Panc1 (cell line): Measurements from ENCODE around the gene ATOH8.

ENCODE experiments used
- POLR2AphosphoS5 ChIP-seq: IDR thresholded peaks from 2 replicates; pipeline ENCODE4 v1.6.1; 2012; ENCODE audit warnings: mild to moderate bottlenecking, low read depth, low read length, moderate library complexity
- SIN3A ChIP-seq: IDR thresholded peaks from 2 replicates; pipeline ENCODE4 v1.6.1; 2012; ENCODE audit warnings: low read depth, mild to moderate bottlenecking, low read length, moderate library complexity, borderline replicate concordance; ENCODE audit not compliant: insufficient read depth
- TCF7L2 ChIP-seq: IDR thresholded peaks from 2 replicates; pipeline ENCODE4 v1.6.1; 2011; ENCODE audit warnings: mild to moderate bottlenecking, low read depth, low read length, inconsistent platforms
- TF ChIP-seq, protein P1 (sequence below): fragments of 450-650 bp; IDR thresholded peaks from 2 replicates; pipeline ENCODE4 v1.5.1; 2017; ENCODE audit warnings: mild to moderate bottlenecking
- TF ChIP-seq, protein P2 (sequence below), 2 experiments: IDR thresholded peaks; 2 replicates each; pipeline ENCODE4 v1.6.1; 2011 to 2012; ENCODE audit warnings: low read depth in 2 of 2, control low read depth in 1 of 2, low read length in 1 of 2, mild to moderate bottlenecking in 1 of 2, moderate library complexity in 1 of 2; ENCODE audit not compliant: insufficient read depth in 1 of 2

DNA sequence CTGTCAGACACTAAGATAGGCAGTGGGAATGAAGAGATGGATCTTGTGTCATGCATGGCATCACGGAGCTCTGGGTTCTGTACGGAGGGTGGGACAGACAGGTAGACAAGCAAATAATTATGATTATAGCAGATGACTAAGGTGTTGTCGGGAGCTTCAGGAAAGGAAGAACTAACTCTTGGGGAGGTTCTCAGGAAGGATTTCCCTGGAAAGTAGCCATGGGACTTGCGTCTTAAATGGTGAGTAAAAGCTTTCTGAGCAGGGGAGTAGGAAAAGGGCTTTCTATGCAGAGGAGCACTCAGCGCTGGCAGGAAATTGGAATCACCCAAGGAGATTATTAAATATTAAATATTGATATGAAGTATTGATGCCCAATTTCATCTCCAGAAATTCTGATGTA, 35.5 kb downstream of the ATOH8 start:
- TF ChIP-seq, protein P1, sequence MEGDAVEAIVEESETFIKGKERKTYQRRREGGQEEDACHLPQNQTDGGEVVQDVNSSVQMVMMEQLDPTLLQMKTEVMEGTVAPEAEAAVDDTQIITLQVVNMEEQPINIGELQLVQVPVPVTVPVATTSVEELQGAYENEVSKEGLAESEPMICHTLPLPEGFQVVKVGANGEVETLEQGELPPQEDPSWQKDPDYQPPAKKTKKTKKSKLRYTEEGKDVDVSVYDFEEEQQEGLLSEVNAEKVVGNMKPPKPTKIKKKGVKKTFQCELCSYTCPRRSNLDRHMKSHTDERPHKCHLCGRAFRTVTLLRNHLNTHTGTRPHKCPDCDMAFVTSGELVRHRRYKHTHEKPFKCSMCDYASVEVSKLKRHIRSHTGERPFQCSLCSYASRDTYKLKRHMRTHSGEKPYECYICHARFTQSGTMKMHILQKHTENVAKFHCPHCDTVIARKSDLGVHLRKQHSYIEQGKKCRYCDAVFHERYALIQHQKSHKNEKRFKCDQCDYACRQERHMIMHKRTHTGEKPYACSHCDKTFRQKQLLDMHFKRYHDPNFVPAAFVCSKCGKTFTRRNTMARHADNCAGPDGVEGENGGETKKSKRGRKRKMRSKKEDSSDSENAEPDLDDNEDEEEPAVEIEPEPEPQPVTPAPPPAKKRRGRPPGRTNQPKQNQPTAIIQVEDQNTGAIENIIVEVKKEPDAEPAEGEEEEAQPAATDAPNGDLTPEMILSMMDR: no peak
- TF ChIP-seq TCF7L2 (no peak), POLR2AphosphoS5 (no peak), SIN3A (no peak)
- TF ChIP-seq, protein P2, sequence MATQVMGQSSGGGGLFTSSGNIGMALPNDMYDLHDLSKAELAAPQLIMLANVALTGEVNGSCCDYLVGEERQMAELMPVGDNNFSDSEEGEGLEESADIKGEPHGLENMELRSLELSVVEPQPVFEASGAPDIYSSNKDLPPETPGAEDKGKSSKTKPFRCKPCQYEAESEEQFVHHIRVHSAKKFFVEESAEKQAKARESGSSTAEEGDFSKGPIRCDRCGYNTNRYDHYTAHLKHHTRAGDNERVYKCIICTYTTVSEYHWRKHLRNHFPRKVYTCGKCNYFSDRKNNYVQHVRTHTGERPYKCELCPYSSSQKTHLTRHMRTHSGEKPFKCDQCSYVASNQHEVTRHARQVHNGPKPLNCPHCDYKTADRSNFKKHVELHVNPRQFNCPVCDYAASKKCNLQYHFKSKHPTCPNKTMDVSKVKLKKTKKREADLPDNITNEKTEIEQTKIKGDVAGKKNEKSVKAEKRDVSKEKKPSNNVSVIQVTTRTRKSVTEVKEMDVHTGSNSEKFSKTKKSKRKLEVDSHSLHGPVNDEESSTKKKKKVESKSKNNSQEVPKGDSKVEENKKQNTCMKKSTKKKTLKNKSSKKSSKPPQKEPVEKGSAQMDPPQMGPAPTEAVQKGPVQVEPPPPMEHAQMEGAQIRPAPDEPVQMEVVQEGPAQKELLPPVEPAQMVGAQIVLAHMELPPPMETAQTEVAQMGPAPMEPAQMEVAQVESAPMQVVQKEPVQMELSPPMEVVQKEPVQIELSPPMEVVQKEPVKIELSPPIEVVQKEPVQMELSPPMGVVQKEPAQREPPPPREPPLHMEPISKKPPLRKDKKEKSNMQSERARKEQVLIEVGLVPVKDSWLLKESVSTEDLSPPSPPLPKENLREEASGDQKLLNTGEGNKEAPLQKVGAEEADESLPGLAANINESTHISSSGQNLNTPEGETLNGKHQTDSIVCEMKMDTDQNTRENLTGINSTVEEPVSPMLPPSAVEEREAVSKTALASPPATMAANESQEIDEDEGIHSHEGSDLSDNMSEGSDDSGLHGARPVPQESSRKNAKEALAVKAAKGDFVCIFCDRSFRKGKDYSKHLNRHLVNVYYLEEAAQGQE (IDR thresholded peaks at IDR 0.05; ENCODE audit: insufficient read depth in 1 of 2, low read depth in 2 of 2, low read length in 1 of 2): no peak
